Right lobe of liver (tissue), 6 donors: ENCODE measurements around the gene NOD2. TPM values are rescaled to one million over a fixed set of nuclear protein-coding genes. Genes with fewer than 3 reads are reported as not detected.

ENCODE experiments used
- ATAC-seq, 4 donors: fragments of 200-7000 bp; cut with Tn5 transposase; one replicate each; pipeline ENCODE4 v1.9.1; 2020; ENCODE audit warnings: mild to moderate bottlenecking in 4 of 4, moderate library complexity in 4 of 4
- DNase-seq, 3 donors: peaks; one replicate each; pipeline ENCODE4 v3.0.0-alpha.2; 2020
- H3K27ac ChIP-seq, 3 donors: fragments of 200-600 bp; one replicate each; pipeline ENCODE4 v1.8.0; 2022
- H3K27me3 ChIP-seq, 2 donors: fragments of 200-600 bp; one replicate each; pipeline ENCODE4 v1.8.0; 2022
- H3K36me3 ChIP-seq, 4 donors: fragments of 200-600 bp; sonication (generic) in 1 of 4; one replicate each; pipeline versions ENCODE4 v1.5.1 to v1.8.0; 2017 to 2022; ENCODE audit warnings: control low read depth in 1 of 4
- H3K4me1 ChIP-seq, 4 donors: fragments of 200-600 bp; sonication (generic) in 1 of 4; one replicate each; pipeline versions ENCODE4 v1.5.1 to v1.8.0; 2017 to 2022; ENCODE audit warnings: control low read depth in 1 of 4
- H3K4me3 ChIP-seq, 3 donors: fragments of 200-600 bp; one replicate each; pipeline ENCODE4 v1.8.0; 2022
- H3K9me3 ChIP-seq, 4 donors: fragments of 200-600 bp; sonication (generic) in 1 of 4; one replicate each; pipeline versions ENCODE4 v1.5.1 to v1.8.0; 2017 to 2022; ENCODE audit warnings: control low read depth in 1 of 4
- POLR2A ChIP-seq: fragments of 450-650 bp; IDR thresholded peaks from one replicate; pipeline ENCODE4 v1.6.1; 2017; ENCODE audit warnings: antibody characterized with exemption, mild to moderate bottlenecking
- WGBS: methylation state at CpG from one replicate; pipeline ENCODE4 v1.1.6; 2018; ENCODE audit warnings: low coverage, low lambda C conversion rate; ENCODE audit not compliant: insufficient coverage; ENCODE audit errors: missing lambda C conversion rate; 5-methylcytosine and 5-hydroxymethylcytosine counted together
- intact Hi-C, 2 donors: fragments of 100-400 bp; cut with DNase I; formaldehyde crosslinking; loops; one replicate each; pipeline versions ENCODE4 v1.11.2 to v1.14.1; 2022
- total RNA-seq, 6 experiments: library from RNA; depleted of rRNA in 2 of 6; stranded (reverse); fragments of >200 nt in 2 of 6; fragmentation: NEBNext Ultra II Directional in 3 of 6; extraction: Animal tissue kit (Norgen Biotek cat#: 25700) in 3 of 6; gene quantifications; one replicate each; pipeline versions ENCODE4 v1.1.0 to v1.2.4, GENCODE V29; 2016 to 2023
- TF ChIP-seq, protein P1 (sequence below), 4 donors: fragments of 200-600 bp in 3 of 4; fragments of 450-650 bp in 1 of 4; IDR thresholded peaks; one replicate each; pipeline versions ENCODE4 v1.5.1 to v1.8.0; 2016 to 2022; ENCODE audit warnings: antibody characterized with exemption in 4 of 4, mild to moderate bottlenecking in 2 of 4
- donor health status: DM: no; HTN: yes; CAD: no.
- donor health status: DM: no; HTN: no; CAD: no.
- donor health status: DM: no; HTN: no; CAD: no.
- donor health status: DM: no; HTN: yes; CAD: no.
- donor health status: DM: no; HTN: yes; CAD: no.

The NOD2 gene
- total RNA-seq, 6 experiments from 2014 or later, result 0.74 to 6.0 (median 1.4) TPM

DNA sequence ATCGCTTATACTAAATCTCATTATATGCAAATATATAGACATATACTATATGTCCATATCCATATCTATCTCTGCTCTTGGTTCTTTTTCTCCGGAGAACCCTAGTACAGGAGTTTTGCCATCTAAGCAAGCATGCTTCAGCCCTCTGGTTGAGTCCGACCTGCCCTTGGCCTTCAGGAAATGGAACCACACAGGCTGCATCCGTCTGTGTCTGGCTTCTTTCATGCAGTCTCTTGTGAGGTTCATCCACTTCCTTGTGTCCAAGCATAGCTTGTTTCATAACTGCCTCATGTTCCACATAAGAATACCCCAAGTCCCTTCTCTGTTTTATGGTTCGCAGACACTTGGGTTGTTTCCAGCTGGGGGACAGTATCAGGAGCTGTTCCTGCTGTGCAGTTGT, 29.1 kb upstream of the NOD2 start:
- H3K4me3 ChIP-seq, result no peak overlapping the region
- ATAC-seq, result no peak
- TF ChIP-seq, protein P1, sequence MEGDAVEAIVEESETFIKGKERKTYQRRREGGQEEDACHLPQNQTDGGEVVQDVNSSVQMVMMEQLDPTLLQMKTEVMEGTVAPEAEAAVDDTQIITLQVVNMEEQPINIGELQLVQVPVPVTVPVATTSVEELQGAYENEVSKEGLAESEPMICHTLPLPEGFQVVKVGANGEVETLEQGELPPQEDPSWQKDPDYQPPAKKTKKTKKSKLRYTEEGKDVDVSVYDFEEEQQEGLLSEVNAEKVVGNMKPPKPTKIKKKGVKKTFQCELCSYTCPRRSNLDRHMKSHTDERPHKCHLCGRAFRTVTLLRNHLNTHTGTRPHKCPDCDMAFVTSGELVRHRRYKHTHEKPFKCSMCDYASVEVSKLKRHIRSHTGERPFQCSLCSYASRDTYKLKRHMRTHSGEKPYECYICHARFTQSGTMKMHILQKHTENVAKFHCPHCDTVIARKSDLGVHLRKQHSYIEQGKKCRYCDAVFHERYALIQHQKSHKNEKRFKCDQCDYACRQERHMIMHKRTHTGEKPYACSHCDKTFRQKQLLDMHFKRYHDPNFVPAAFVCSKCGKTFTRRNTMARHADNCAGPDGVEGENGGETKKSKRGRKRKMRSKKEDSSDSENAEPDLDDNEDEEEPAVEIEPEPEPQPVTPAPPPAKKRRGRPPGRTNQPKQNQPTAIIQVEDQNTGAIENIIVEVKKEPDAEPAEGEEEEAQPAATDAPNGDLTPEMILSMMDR (IDR thresholded peaks at IDR 0.05), result no peak
- no peak for TF ChIP-seq POLR2A
- H3K9me3 ChIP-seq, result no peaks in the 10 kb centered on the region
- DNase-seq, result no peak
- H3K36me3 ChIP-seq, result no peaks in the 10 kb centered on the region
- H3K27me3 ChIP-seq, result no peaks in the 10 kb centered on the region
- no peak overlapping the region for H3K27ac ChIP-seq
- intact Hi-C loops, result no loop called here
- H3K4me1 ChIP-seq, result peaks cover 0 to 15% (median 6%) of the 10 kb centered on the region in 4 donors
- WGBS, result 85% methylated on average over 4 of the region's 5 CpGs

DNA sequence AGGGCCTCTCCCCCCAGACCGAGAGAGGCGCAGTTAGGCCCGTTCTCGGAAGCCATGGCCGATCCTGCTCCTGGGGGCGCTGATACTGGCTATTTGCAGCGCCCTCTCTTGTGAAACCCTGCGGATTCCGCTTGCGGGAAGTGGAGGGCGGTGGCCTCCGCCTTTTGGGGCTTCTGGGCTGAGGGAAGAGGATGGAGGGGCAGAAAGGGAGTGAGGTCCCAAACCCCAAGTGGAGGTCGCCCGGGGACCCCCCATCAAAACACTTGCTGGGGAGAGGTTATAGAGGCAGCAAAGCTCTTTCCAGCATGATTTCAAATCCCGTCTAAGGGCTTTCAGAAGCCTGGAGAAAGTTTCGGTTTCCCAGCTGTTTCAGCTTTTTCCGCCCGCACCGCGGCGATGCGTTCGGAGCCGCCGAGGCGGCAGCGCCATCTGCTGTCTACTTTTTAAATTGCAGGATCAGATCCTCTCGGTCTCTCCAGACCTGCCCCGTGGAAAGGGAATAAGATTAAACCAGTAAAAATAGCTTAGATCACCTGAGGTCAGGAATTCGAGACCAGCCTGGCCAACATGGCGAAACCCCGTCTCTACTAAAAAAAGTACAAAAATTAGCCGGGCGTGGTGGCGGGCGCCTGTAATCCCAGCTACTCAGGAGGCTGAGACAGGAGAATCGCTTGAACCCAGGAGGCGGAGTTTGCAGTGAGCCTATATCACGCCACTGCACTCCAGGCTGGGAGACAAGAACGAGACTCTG, 28.1 kb upstream of the NOD2 start:
- intact Hi-C loops, result loop anchor here in 1 of 2 donors (5.0 kb wide), 1 partner anchor 142 kb away; no protein-coding TSS in a partner anchor
- H3K4me3 ChIP-seq, result peak overlapping the region; percentile 39 to 55 (median 42)
- peak overlapping the region; percentile 29 to 48 (median 39) for H3K27ac ChIP-seq
- peaks cover 0 to 15% (median 6%) of the 10 kb centered on the region in 4 donors for H3K4me1 ChIP-seq
- DNase-seq (peak; percentile 79 to 85 (median 80)), ATAC-seq (peak; percentile 82 to 91 (median 88))
- WGBS, result 9% methylated on average over 31 of the region's 40 CpGs
- H3K27me3 ChIP-seq, result no peaks in the 10 kb centered on the region
- TF ChIP-seq, protein P1 (IDR thresholded peaks at IDR 0.05), result peak; percentile 88 to 94 (median 92)
- no peak for TF ChIP-seq POLR2A
- H3K36me3 ChIP-seq, result no peaks in the 10 kb centered on the region
- no peaks in the 10 kb centered on the region for H3K9me3 ChIP-seq

DNA sequence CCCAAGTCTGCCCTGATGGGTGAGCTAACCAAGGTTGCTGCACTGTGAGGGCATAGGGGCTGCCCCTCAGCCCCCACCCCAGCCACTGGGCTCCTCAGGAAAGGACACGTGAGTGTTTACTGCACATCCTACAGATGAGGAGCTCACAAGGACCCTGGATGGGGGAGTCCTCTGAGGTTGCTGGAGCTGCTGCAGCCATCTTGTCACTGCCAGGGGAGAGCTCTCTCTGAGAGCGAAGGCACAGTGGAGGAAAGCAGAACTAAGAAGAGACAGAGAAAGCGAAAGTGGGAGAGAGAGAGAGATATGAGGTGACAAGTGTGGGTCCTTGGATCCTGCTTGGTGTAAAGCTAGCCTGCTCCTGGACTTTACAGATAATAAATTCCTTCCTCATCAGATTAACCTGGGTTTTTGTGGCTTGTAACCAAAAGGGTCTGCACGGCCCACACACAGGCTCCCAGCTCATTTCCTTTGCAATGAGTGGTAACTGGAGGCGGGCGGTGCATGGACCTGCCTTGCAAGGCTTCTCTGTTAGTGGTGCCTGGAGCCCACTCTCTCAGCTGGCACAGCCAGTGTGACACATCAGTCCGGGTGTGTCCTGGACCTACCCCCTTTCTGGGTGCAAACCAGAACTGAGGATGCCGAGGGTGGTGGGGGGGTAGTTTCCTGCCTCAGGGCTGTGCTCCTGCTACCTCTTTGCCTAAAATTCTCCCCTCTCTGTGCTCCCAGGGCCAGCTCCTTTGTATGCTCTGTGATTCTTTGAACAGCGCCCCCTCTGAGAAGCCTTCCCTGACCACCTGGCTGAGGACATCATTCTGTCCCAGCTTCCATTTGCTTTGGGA, 26.5 kb upstream of the NOD2 start:
- Histone ChIP-seq H3K36me3 (no peaks in the 10 kb centered on the region), H3K4me1 (peaks cover 0 to 15% (median 6%) of the 10 kb centered on the region in 4 donors), H3K9me3 (no peaks in the 10 kb centered on the region), H3K27me3 (no peaks in the 10 kb centered on the region), H3K4me3 (no peak overlapping the region), H3K27ac (no peak overlapping the region)
- DNase-seq (no peak), ATAC-seq (peak in 1 of 4 donors; percentile 16)
- intact Hi-C loops, result loop anchor here in 1 of 2 donors (5.0 kb wide), 1 partner anchor 140 kb away; no protein-coding TSS in a partner anchor
- TF ChIP-seq, protein P1 (IDR thresholded peaks at IDR 0.05), result no peak
- no peak for TF ChIP-seq POLR2A
- WGBS, result 64% methylated on average over 4 of the region's 9 CpGs

DNA sequence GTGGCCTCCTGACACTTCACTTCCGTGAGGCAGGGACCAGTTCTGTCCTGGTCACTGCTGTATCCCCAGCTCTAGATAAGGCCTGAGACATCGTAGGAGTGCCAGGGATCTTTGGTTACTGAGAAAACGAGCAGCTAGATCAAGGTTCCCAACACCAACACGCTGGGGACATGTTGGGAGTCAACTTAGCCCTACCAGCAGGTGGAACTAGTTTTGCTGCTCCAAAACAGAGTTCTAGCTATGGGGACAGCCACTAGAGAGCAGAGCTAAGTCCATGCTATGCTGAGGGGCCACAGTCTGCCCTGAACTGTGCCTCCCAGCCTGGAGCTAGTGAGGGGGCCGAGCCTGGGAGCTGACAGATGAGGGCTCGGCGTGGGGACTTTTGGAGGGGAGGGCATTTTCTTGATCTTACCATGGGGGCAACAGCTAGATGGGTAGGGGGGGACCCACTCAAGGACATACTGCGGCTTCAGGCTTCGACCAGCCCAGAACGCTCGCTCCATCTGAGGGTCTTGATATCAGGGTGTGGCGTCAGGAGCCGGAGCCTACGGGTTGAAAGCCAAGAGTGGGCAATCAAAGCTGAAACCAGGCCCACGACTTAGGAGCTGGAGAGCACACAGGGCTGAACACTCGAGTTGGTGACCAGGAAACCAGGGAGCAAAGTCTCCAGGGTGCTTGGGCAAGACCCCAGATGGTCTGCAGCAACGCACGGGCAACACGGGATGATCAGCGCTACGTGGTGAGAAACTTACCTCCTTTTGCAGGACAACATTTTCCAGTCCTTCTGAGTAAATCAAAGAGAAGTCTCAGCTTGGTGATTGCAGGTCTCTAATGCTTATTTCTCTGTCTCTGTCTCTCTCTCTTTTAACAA, 25.7 kb upstream of the NOD2 start:
- ATAC-seq (no peak), DNase-seq (no peak)
- Histone ChIP-seq H3K36me3 (no peaks in the 10 kb centered on the region), H3K4me1 (peaks cover 0 to 15% (median 6%) of the 10 kb centered on the region in 4 donors), H3K9me3 (no peaks in the 10 kb centered on the region), H3K27ac (no peak overlapping the region), H3K4me3 (no peak overlapping the region), H3K27me3 (no peaks in the 10 kb centered on the region)
- WGBS, result 100% methylated on average over 1 of the region's 21 CpGs
- intact Hi-C loops, result loop anchor here in 1 of 2 donors (5.0 kb wide), 1 partner anchor 140 kb away; no protein-coding TSS in a partner anchor
- no peak for TF ChIP-seq POLR2A
- TF ChIP-seq, protein P1 (IDR thresholded peaks at IDR 0.05), result no peak
